Ovary (tissue), 3 donors: Measurements from ENCODE around the gene ERP44.

Experiments used
- CTCF ChIP-seq, 3 donors: fragments of 450-650 bp in 2 of 3; fragments of 200-600 bp in 1 of 3; IDR thresholded peaks; one replicate each; pipeline versions ENCODE4 v1.5.1 to v1.8.0; 2016 to 2022; ENCODE audit warnings: antibody characterized with exemption in 3 of 3, mild to moderate bottlenecking in 1 of 3
- EP300 ChIP-seq: sonication (generic); formaldehyde crosslinking; IDR thresholded peaks from one replicate; pipeline ENCODE4 v1.6.1; 2017; ENCODE audit warnings: antibody characterized with exemption
- POLR2A ChIP-seq: fragments of 450-650 bp; IDR thresholded peaks from one replicate; pipeline ENCODE4 v1.6.1; 2017; ENCODE audit warnings: antibody characterized with exemption, mild to moderate bottlenecking, moderate library complexity
- donor health status: DM: no; HTN: no; CAD: no.

GRCh38 chr9:99948482-99948881 is 150.3 kb downstream of the ERP44 start:
- TF ChIP-seq CTCF (IDR thresholded peaks at IDR 0.05) (no peak), POLR2A (no peak), EP300 (no peak)
